GM18867 (cell line): ENCODE results near the gene HPSE2.
"Not testable (repeated sequence)": the region's sequence is repeated elsewhere in the genome, so short reads cannot be mapped to it uniquely, and the experiment has no call there.

ENCODE experiments used
- ATAC-seq: cut with Tn5 transposase; IDR thresholded peaks from one replicate; pipeline ENCODE4 v1.9.1; 2021; ENCODE audit warnings: mild to moderate bottlenecking, moderate library complexity; ENCODE audit not compliant: unreplicated experiment

Gene HPSE2

GRCh38 chr10:98582363-98582762 lies 653.3 kb downstream of the HPSE2 start:
- ATAC-seq = no peak

GRCh38 chr10:98577578-98577977 lies 658.1 kb downstream of the HPSE2 start:
- ATAC-seq = no peak

- no peak for ATAC-seq
These were observed 658.5 kb downstream of the HPSE2 start for GRCh38 chr10:98577168-98577567.

GRCh38 chr10:98576096-98576495 lies 659.6 kb downstream of the HPSE2 start:
- no peak for ATAC-seq

- no peak for ATAC-seq
These were observed 663.1 kb downstream of the HPSE2 start for GRCh38 chr10:98572594-98572993.

GRCh38 chr10:98570834-98571233 lies 664.8 kb downstream of the HPSE2 start:
- ATAC-seq = no peak

GRCh38 chr10:98569853-98570252 lies 665.8 kb downstream of the HPSE2 start:
- ATAC-seq = no peak

GRCh38 chr10:98568551-98568950 lies 667.1 kb downstream of the HPSE2 start:
- no peak for ATAC-seq

GRCh38 chr10:98567391-98568133 lies 668.1 kb downstream of the HPSE2 start:
- ATAC-seq = no peak

- ATAC-seq = no peak
These were observed 671.8 kb downstream of the HPSE2 start for GRCh38 chr10:98563811-98564210.

- ATAC-seq = no peak
These were observed 675.1 kb downstream of the HPSE2 start for GRCh38 chr10:98560565-98560964.

- no peak for ATAC-seq
These were observed 679.6 kb downstream of the HPSE2 start for GRCh38 chr10:98556061-98556460.

- no peak for ATAC-seq
These were observed 680.5 kb downstream of the HPSE2 start for GRCh38 chr10:98555021-98555619.

GRCh38 chr10:98541561-98541960 lies 694.1 kb downstream of the HPSE2 start:
- ATAC-seq = not testable (repeated sequence)

GRCh38 chr10:98539578-98539977 lies 696.1 kb downstream of the HPSE2 start:
- no peak for ATAC-seq

- ATAC-seq = no peak
These were observed 697.2 kb downstream of the HPSE2 start for GRCh38 chr10:98538472-98538871.

- ATAC-seq = no peak
These were observed 699.1 kb downstream of the HPSE2 start for GRCh38 chr10:98536551-98536950.

- no peak for ATAC-seq
These were observed 701.8 kb downstream of the HPSE2 start for GRCh38 chr10:98533746-98534445.

GRCh38 chr10:98533241-98533640 lies 702.4 kb downstream of the HPSE2 start:
- ATAC-seq = no peak

GRCh38 chr10:98528805-98529183 lies 706.9 kb downstream of the HPSE2 start:
- no peak for ATAC-seq

GRCh38 chr10:98528166-98528804 lies 707.4 kb downstream of the HPSE2 start:
- no peak for ATAC-seq

GRCh38 chr10:98525969-98526368 lies 709.7 kb downstream of the HPSE2 start:
- no peak for ATAC-seq
